ENCODE data around the gene ETFDH.

The ETFDH gene

GRCh38 chr4:158664806-158665205 is 7.3 kb upstream of the ETFDH start:
- ATAC-seq: no peak
- TF ChIP-seq ZNF8 (CRISPR knock-in tag; IDR thresholded peaks at IDR 0.05): no peak
- TF ChIP-seq POU6F1 (CRISPR knock-in tag; IDR thresholded peaks at IDR 0.05; ENCODE audit: borderline replicate concordance, low read depth): no peak
- TF ChIP-seq CSDC2 (CRISPR knock-in tag; IDR thresholded peaks at IDR 0.05): no peak
- TF ChIP-seq ISL1 (CRISPR knock-in tag; IDR thresholded peaks at IDR 0.05): no peak
- TF ChIP-seq GLIS3 (CRISPR knock-in tag; IDR thresholded peaks at IDR 0.05): no peak
- no peak for TF ChIP-seq ZNF70 (CRISPR knock-in tag; IDR thresholded peaks at IDR 0.05)
- no peak for TF ChIP-seq ESRRG (CRISPR knock-in tag; IDR thresholded peaks at IDR 0.05)
- no peak for TF ChIP-seq SNAI2 (CRISPR knock-in tag; IDR thresholded peaks at IDR 0.05)
- no peak for TF ChIP-seq BACH2 (CRISPR knock-in tag; IDR thresholded peaks at IDR 0.05; ENCODE audit: borderline replicate concordance)
- TF ChIP-seq ZNF565 (CRISPR knock-in tag; conservative IDR thresholded peaks at IDR 0.05; ENCODE audit: low read depth): no peak

- TF ChIP-seq TSHZ2 (CRISPR knock-in tag; IDR thresholded peaks at IDR 0.05) (no peak), CSRNP3 (CRISPR knock-in tag; IDR thresholded peaks at IDR 0.05) (no peak), SNAI2 (CRISPR knock-in tag; IDR thresholded peaks at IDR 0.05) (no peak), ESRRG (CRISPR knock-in tag; IDR thresholded peaks at IDR 0.05) (no peak), ZNF565 (CRISPR knock-in tag; conservative IDR thresholded peaks at IDR 0.05; ENCODE audit: low read depth) (no peak), TOX (CRISPR knock-in tag; IDR thresholded peaks at IDR 0.05; ENCODE audit: borderline replicate concordance) (no peak), TCF4 (CRISPR knock-in tag; IDR thresholded peaks at IDR 0.05; ENCODE audit: borderline replicate concordance) (no peak), ZNF8 (CRISPR knock-in tag; IDR thresholded peaks at IDR 0.05) (no peak), CREB5 (CRISPR knock-in tag; IDR thresholded peaks at IDR 0.05; ENCODE audit: low read depth) (no peak), ARNTL (CRISPR knock-in tag; IDR thresholded peaks at IDR 0.05; ENCODE audit: borderline replicate concordance, low read depth) (no peak), GLIS3 (CRISPR knock-in tag; IDR thresholded peaks at IDR 0.05) (no peak), OSR1 (CRISPR knock-in tag; IDR thresholded peaks at IDR 0.05) (no peak), RARB (CRISPR knock-in tag; IDR thresholded peaks at IDR 0.05) (no peak), ZC3H10 (CRISPR knock-in tag; IDR thresholded peaks at IDR 0.05) (no peak), PPARA (CRISPR knock-in tag; IDR thresholded peaks at IDR 0.05; ENCODE audit: borderline replicate concordance) (no peak), ZNF70 (CRISPR knock-in tag; IDR thresholded peaks at IDR 0.05) (no peak)
- no peak for ATAC-seq
These were observed 5.2 kb upstream of the ETFDH start for GRCh38 chr4:158666892-158667291.

- no peak for ATAC-seq
- TF ChIP-seq ISL1 (CRISPR knock-in tag; IDR thresholded peaks at IDR 0.05) (no peak), ESRRG (CRISPR knock-in tag; IDR thresholded peaks at IDR 0.05) (no peak), ZFP30 (CRISPR knock-in tag; IDR thresholded peaks at IDR 0.05) (no peak), ZFP3 (CRISPR knock-in tag; IDR thresholded peaks at IDR 0.05) (no peak), ZNF8 (CRISPR knock-in tag; IDR thresholded peaks at IDR 0.05) (no peak), BACH2 (CRISPR knock-in tag; IDR thresholded peaks at IDR 0.05; ENCODE audit: borderline replicate concordance) (no peak), TCF4 (CRISPR knock-in tag; IDR thresholded peaks at IDR 0.05; ENCODE audit: borderline replicate concordance) (no peak), CREB5 (CRISPR knock-in tag; IDR thresholded peaks at IDR 0.05; ENCODE audit: low read depth) (no peak), CSRNP3 (CRISPR knock-in tag; IDR thresholded peaks at IDR 0.05) (no peak)
These were observed 4.4 kb upstream of the ETFDH start for GRCh38 chr4:158667651-158668198.
